Mesodermal cell (in vitro differentiated cells): ENCODE measurements around the gene WNT5B. TPM values are rescaled to one million over a fixed set of nuclear protein-coding genes. Genes with fewer than 3 reads are reported as not detected.

Experiments used
- H3K27ac ChIP-seq: 2 replicates; pipeline ENCODE4 v1.7.0; 2013; ENCODE audit warnings: mild to moderate bottlenecking, low read depth, low read length, moderate library complexity; ENCODE audit not compliant: severe bottlenecking
- H3K36me3 ChIP-seq: 2 replicates; pipeline ENCODE4 v1.7.1; 2013; ENCODE audit warnings: mild to moderate bottlenecking, low read length, moderate library complexity; ENCODE audit not compliant: control insufficient read depth, insufficient read depth
- H3K4me1 ChIP-seq: one replicate; pipeline ENCODE4 v1.7.1; 2013; ENCODE audit warnings: mild to moderate bottlenecking, low read length; ENCODE audit not compliant: insufficient read depth, control insufficient read depth, poor library complexity, severe bottlenecking
- H3K4me3 ChIP-seq: 2 replicates; pipeline ENCODE4 v1.7.0; 2013; ENCODE audit warnings: low read length, control low read depth, mild to moderate bottlenecking; ENCODE audit not compliant: insufficient read depth, poor library complexity, severe bottlenecking; ENCODE audit errors: extremely low read depth
- H3K9me3 ChIP-seq: 2 replicates; pipeline ENCODE4 v1.7.1; 2013; ENCODE audit warnings: mild to moderate bottlenecking, low read length, moderate library complexity; ENCODE audit not compliant: control insufficient read depth
- WGBS, 2 experiments: methylation state at CpG; one replicate each; pipeline ENCODE4 v1.1.5; 2013; ENCODE audit warnings: missing lambda C conversion rate in 2 of 2; ENCODE audit not compliant: insufficient coverage in 2 of 2; 5-methylcytosine and 5-hydroxymethylcytosine counted together
- polyA plus RNA-seq, 2 experiments: library from polyadenylated mRNA; stranded (reverse); fragments of 50-300 nt; gene quantifications; one replicate each; pipeline ENCODE4 v1.2.3, GENCODE V29; 2013

The WNT5B gene
- 21.4 TPM for polyA plus RNA-seq (2013, experiment 1 of 2)
- polyA plus RNA-seq (2013, experiment 2 of 2): 19.5 TPM

DNA sequence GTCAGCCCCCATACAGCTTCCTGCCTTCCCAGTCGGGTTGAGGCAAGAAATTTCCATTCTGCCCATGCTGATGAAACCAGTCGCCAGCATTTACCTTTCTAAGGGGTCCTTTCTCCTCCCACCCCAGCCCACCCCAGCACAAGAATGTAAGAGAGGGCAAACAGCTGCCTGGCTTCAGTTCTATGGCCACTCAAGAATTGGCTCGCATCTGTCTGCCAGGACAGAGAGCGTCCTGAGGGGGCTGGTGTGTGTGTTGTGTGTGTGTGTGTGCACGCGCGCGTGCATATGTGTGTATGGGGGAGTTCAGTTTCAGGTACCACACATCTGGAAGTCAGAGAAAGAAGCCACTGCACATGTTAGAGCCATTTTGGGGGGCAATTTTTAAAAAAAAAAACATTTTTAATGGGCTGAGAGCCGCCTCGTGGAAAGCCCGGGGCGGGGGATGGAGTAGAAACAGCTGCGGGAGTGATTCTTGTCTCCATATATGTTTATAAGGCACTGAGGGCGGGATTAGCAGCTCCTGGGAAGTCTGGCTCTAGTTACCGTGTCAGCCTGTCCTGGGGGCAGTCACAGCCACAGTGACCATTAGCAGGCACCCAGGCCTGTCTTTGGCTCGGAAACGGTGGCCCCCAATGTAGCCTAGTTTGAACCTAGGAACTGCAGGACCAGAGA is at the start of gene WNT5B:
TSS of gene WNT5B (plus strand) at position 566 of the 672 bp plus-strand sequence. CDS start 2,124 bp downstream, outside the sequence.
- H3K4me1 ChIP-seq: peaks cover 4% of the 10 kb centered on the region
- peaks cover 6% of the 10 kb centered on the region for H3K36me3 ChIP-seq
- WGBS, 2 experiments: 16 to 25% methylated on average over 12 to 16 of the region's 17 CpGs
- no peak within 1 kb of the TSS for H3K27ac ChIP-seq
- peak within 1 kb of the TSS; percentile 36 for H3K4me3 ChIP-seq
- H3K9me3 ChIP-seq: no peaks in the 10 kb centered on the region

DNA sequence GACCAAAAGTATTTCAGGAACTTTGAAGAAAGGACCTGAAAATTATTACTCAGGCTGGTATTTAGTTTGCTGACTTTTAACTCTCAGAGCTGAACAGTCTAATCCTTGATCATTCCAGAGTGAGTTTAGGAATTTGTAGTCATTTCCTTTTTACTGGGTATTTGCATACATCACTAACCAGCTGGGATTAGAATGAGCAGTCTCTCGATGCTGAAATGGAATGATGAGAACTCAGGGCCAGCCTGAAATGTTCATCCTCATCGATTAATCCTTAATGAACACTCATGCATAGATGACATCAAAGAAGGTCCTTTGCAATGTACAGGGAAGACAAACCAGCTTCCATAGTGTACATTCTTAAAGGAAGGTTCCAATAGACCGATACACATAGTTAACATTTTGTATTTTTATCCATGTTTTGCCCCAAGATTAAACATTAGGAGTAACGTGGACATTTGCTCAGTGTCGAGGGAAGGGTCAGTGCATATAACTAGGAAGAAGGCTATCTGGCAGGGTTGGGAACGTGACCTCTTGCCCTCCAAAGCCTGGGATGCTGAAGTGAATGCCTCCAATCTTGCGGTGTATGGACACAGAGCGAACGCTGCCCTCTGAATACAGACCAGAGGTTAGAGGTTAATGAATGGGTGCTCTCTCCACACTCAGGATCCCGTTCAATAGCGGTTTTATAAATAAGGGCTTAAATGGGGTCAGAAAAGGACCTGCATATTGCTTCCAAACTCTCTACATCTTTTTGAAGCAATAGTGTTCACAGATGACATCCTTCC is 49.2 kb upstream of the WNT5B start:
- Histone ChIP-seq H3K4me3 (no peak overlapping the region), H3K36me3 (no peaks in the 10 kb centered on the region), H3K9me3 (no peaks in the 10 kb centered on the region), H3K27ac (no peak overlapping the region), H3K4me1 (peaks cover 25% of the 10 kb centered on the region)
- WGBS, 2 experiments: 87 to 88% methylated on average over 9 to 11 of the region's 11 CpGs

DNA sequence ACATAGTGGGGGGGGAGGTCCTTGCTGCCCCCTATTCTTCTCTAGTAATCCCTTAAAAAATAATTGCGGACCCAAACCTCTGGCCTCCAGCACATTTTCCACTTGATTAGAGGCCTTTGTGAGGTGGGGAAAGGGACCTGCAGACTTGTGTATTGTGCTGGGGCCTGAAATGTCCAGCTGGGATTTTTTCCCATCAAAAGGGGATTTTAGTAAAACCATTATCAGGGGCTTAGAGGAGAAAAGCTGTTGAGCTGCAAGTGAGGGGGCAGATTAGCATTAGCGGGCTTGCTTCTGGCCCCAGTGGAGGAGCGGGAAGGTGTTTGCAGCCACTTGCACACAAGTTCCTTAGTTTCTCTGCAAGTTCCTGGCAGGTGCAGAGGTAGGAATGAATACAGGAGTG is 48.5 kb upstream of the WNT5B start:
- no peak overlapping the region for H3K27ac ChIP-seq
- H3K4me1 ChIP-seq: peaks cover 25% of the 10 kb centered on the region
- H3K36me3 ChIP-seq: no peaks in the 10 kb centered on the region
- WGBS, 2 experiments: 84 to 87% methylated on average over 2 of the region's 3 CpGs
- H3K4me3 ChIP-seq: no peak overlapping the region
- no peaks in the 10 kb centered on the region for H3K9me3 ChIP-seq

DNA sequence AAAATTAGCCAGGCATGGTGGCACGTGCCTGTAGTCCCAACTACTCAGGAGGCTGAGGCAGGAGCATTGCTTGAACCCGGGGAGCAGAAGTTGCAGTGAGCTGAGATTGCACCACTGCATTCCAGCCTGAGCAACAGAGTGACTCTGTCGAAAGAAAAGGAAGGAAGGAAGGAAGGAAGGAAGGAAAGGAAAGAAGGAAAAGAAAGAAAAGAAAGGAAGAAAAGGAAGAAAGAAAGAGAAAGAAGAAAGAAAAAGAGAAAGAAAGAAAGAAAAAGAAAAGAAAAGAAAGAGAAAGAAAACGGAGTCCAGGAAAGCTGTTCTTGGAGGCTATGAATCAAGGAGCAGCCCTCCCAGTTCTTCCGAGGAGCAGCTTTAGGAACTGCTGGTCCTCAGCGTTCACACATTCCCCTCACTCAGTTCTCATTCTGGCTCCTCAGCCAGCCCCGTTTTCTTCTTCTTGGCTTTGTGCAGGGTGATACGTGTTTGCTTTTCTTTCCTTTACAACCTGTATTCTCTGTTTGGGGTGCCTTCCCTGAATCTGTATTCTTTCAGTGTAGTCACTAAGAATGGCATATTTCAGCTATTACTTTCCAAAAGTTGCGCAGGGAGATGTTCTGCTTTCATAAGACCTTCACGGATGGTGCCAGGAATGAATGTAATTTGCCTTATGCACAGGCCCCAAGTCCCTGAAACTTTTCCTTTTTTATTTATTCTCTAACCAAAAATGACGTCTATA is 46.9 kb upstream of the WNT5B start:
- H3K9me3 ChIP-seq: no peaks in the 10 kb centered on the region
- H3K4me3 ChIP-seq: no peak overlapping the region
- peaks cover 14% of the 10 kb centered on the region for H3K4me1 ChIP-seq
- no peak overlapping the region for H3K27ac ChIP-seq
- 90% methylated on average over 9 to 10 of the region's 11 CpGs for WGBS, 2 experiments
- no peaks in the 10 kb centered on the region for H3K36me3 ChIP-seq

DNA sequence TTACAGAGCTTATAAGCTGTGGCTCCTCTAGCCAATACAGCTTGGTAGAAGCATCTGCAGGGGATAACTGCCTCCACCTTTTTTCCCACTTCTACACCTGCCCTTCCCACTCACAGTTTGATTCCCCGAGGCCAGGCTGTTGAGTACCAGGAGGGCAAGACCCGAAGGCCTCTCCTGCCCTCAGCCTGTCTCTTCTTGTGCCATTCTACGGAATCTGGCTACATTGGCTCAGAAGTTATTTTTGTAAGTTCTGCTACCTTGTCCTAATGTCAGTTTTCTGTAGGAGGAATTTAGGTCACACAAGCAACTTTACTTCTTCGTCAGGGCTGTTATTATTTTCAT is 46.4 kb upstream of the WNT5B start:
- Histone ChIP-seq H3K27ac (no peak overlapping the region), H3K9me3 (no peaks in the 10 kb centered on the region), H3K36me3 (no peaks in the 10 kb centered on the region), H3K4me1 (peaks cover 15% of the 10 kb centered on the region), H3K4me3 (no peak overlapping the region)
- WGBS, 2 experiments: 89 to 91% methylated on average over 2 to 3 of the region's 4 CpGs

DNA sequence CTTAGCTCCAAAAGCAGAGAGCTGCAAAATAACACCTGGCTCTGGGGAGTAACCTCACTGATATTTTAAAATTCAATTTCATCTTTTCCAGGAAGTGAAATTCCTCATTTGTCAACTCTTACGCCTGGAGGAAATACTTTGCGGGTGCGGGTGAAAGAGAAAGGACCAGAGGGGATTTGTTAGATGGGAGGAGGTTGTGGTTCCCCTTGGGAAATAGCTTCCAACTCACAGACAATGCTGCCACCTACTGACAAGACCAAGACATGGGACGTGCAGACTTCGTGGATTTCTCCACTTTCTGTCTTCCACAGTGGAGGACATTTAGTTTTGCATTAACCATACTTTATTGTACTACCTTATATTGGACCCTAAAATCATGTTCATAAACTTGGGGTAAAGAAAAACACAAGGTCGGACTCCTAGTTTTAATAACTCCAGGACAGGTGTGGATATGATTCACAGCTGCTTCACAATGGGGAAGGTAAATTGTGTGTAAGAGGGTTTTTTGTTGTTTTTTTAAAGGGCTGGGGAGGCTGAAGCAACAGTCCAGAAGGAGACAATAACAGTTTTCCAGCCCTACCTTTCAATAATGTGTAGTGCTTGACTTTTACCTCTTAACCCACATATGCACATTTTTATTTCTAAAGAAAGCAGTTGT is 45.5 kb upstream of the WNT5B start:
- H3K9me3 ChIP-seq: no peaks in the 10 kb centered on the region
- WGBS, 2 experiments: 7% methylated on average over 2 of the region's 6 CpGs; no CpG with 5 or more reads in 1 of the 2 experiments
- H3K4me1 ChIP-seq: peaks cover 23% of the 10 kb centered on the region
- no peak overlapping the region for H3K4me3 ChIP-seq
- no peaks in the 10 kb centered on the region for H3K36me3 ChIP-seq
- H3K27ac ChIP-seq: no peak overlapping the region

DNA sequence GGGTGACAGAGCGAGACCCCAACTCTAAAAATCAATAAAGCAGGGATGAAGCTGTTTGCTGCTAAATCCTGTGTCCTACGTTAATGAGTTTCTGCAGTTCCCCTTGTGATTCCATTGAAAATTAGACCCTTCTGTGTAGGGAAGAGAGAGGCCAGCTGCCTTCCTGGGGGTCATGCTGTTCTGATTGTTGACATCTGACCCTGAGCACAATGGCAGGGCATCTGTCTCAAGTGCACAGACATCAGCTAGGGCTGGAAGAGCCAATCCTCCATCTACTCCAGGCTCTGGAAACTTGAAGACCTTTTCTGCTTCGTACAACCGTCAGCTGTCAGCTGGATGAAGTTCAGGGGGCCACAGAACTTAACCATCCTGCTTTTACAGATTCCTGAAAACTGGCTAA is 44.7 kb upstream of the WNT5B start:
- no peak overlapping the region for H3K4me3 ChIP-seq
- H3K36me3 ChIP-seq: no peaks in the 10 kb centered on the region
- 64 to 83% methylated on average over 3 to 4 of the region's 4 CpGs for WGBS, 2 experiments
- H3K9me3 ChIP-seq: no peaks in the 10 kb centered on the region
- peaks cover 23% of the 10 kb centered on the region for H3K4me1 ChIP-seq
- H3K27ac ChIP-seq: no peak overlapping the region

DNA sequence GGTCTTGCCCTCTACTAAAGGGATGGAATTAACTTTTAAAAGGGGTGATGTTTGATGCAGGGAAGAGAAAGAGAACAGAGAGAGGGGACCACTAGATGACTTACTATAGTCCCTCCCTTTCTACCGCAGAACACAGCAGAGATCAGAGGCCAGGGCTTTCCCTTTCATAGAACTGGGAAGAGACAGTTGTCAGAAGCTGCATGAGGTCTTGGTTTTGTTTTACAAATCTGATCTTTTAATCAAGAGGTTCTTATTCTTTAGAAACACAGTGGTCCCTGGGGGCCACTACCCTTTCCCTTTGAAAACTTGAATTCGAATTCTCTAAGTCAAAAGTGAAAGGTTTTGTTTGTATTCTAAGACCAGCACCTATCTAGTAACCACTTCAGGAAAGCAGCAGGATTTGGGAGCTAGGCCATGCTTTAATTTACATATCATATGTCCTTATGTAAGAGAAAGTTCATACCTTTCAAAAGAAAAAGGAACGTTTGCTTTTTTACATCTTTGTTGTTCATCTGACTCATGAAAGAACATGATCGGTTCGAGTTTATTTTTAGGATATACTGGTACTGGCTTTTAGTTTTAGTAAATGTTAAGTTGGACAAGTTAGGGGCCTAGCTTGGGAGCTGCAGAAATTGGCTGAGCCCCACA is 41.0 kb upstream of the WNT5B start:
- peaks cover 6% of the 10 kb centered on the region for H3K36me3 ChIP-seq
- WGBS, 2 experiments: 0 to 27% methylated on average over 1 to 2 of the region's 5 CpGs
- no peaks in the 10 kb centered on the region for H3K9me3 ChIP-seq
- no peak overlapping the region for H3K4me3 ChIP-seq
- peaks cover 32% of the 10 kb centered on the region for H3K4me1 ChIP-seq
- no peak overlapping the region for H3K27ac ChIP-seq

DNA sequence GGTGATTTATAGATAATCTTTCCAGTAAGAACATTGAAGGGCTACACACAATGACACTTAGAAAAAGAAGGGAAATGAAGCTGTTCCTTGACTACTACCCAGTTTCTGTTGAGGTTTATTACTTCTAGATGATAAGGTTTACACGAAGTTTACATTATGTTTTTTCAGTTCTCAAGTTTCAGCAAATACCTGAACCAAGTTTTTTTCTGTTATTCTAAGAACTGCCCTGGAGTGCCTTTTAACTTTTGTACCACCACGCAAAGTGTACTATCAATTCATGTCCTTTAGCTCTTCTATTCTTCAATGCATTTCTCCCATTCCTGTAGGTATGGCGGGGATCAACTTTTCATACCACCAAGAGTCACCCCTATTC is 40.5 kb upstream of the WNT5B start:
- no peaks in the 10 kb centered on the region for H3K9me3 ChIP-seq
- peaks cover 34% of the 10 kb centered on the region for H3K4me1 ChIP-seq
- H3K27ac ChIP-seq: no peak overlapping the region
- H3K4me3 ChIP-seq: no peak overlapping the region
- H3K36me3 ChIP-seq: peaks cover 9% of the 10 kb centered on the region
- 73 to 88% methylated on average over 2 to 3 of the region's 3 CpGs for WGBS, 2 experiments
